GM21737 (cell line): ENCODE measurements around the gene XYLB.
"Not testable (repeated sequence)": the region's sequence is repeated elsewhere in the genome, so short reads cannot be mapped to it uniquely, and the experiment has no call there.

Experiments
- ATAC-seq: cut with Tn5 transposase; IDR thresholded peaks from one replicate; pipeline ENCODE4 v1.9.1; 2021; ENCODE audit warnings: mild to moderate bottlenecking, moderate library complexity; ENCODE audit not compliant: unreplicated experiment

The XYLB gene

DNA sequence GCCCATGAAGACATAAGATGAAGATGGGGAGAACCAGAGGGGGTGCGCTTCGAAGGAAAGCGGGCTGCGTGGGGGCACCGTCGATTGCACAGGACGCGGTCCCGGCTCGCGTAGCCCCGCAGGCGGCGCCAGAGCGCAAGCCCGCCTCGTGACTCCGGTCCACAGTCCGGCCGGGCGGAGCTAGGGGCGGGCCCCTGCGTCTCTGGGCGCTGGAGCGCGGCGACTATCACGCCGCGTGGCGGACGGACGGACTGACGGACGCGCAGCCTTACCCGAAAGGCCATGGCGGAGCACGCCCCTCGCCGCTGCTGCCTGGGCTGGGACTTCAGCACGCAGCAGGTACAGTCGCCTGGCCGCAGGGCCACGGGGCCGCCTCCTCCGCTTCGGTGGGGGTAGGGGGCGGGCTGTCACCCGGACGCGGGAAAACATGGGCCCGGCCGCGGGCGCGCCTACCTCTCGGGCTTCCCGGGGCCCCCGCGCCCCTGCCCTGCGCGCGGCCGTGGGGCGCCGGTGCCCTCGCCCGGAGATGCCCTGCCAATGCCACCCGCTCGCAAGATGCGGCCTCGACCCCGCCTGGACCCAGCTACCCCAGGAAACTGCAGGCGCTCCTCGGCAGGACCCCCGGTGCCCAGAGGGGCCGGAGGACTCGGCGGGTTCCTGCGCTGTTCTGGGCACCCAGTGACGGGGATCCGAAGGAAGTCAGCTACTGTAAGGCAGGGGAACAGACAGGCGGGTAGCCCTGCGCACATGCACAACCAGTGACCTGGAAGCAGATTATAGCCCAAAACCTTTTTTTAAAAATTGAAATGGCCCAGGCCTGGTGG is at the start of gene XYLB:
Gene XYLB, plus strand, starts transcription at position 199 of the 824 bp plus-strand sequence. Its CDS starts 84 bp downstream, at position 283.
- ATAC-seq, result peak; percentile 98

- not testable (repeated sequence) for ATAC-seq
Observed at GRCh38 chr3:38297053-38297452, 49.5 kb upstream of the XYLB start.

GRCh38 chr3:38297537-38297936 is 49.0 kb upstream of the XYLB start:
- no peak for ATAC-seq

- ATAC-seq, result no peak
Observed at GRCh38 chr3:38297947-38298711, 48.5 kb upstream of the XYLB start.

DNA sequence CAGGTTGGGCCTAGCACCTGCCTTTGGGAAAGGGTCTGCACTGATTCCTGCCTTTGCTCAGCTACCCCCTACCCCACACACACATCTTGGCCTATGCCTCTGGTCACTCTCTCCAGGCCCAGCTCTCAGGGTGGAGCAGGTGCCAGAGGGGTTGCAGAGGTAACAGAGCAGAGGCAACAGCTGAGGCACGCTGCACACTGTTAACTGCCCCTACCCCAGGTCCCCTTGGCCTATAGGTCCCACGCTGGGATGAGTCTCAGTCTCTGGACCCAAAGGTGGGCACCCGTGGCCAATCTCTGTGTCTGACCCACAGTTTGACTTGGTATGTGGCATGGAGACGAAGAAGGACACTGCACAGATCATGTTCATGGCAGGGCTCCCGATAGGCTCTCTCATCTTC is 39.6 kb upstream of the XYLB start:
- ATAC-seq, result no peak

DNA sequence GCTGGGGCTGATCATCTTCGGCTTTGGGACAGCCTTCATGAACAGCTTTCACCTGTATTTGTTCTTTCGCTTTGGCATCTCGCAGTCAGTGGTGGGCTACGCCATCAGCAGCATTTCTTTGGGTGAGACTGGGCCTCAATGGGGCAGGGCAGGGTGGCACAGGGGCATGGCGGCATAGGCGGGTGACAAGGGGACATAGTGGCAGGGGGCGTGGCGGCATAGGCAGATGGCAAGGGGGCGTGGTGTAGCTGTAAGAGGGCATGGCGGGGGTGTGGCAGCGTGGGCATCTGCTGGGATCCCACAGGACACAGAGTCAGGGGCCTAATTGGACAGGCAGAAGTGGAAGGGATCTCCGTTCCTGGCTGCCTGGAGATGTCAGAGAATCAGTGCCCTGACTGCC is 39.0 kb upstream of the XYLB start:
- ATAC-seq, result no peak

GRCh38 chr3:38308456-38308855 is 38.1 kb upstream of the XYLB start:
- no peak for ATAC-seq

- ATAC-seq, result no peak
Observed at GRCh38 chr3:38311476-38311875, 35.1 kb upstream of the XYLB start.

DNA sequence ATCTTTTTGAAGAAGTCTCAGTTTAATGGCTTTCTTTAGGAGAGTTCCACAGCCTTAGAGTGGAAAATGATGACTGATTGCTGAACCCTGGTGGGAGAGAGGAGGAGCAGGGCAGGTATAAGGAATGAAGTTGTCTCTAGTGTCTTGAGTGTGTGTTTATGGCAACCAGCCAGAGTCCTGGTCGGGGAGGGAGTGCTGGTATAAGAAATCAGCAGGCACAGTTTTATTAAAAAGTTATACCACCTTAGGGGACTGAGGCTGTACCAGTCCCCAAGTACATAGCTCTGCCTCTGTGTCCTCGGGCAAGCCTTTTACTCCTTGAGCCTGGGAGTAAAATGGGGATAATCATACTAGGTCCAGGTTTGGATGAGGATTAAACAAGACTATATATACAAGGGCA is 34.6 kb upstream of the XYLB start:
- no peak for ATAC-seq

GRCh38 chr3:38312356-38312755 is 34.2 kb upstream of the XYLB start:
- no peak for ATAC-seq

- ATAC-seq, result no peak
Observed at GRCh38 chr3:38313263-38313662, 33.3 kb upstream of the XYLB start.

DNA sequence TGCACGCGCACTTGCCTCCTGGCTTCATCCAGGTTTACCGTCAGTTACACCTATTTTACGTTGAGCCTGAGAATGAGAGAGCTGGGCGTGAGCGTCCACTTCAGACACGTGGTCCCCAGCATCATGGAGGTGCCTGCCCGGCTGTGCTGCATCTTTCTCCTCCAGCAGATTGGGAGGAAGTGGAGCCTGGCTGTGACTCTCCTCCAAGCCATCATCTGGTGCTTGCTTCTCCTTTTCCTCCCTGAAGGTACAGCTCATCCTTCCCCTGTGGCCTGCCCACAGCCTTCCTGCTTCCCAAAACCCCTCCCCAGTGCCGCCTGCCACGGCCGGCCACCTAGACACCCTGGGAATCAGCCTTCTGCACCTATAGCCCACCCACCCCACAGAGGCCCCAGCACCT is 32.9 kb upstream of the XYLB start:
- no peak for ATAC-seq

- ATAC-seq, result no peak
Observed at GRCh38 chr3:38314112-38314763, 32.3 kb upstream of the XYLB start.

DNA sequence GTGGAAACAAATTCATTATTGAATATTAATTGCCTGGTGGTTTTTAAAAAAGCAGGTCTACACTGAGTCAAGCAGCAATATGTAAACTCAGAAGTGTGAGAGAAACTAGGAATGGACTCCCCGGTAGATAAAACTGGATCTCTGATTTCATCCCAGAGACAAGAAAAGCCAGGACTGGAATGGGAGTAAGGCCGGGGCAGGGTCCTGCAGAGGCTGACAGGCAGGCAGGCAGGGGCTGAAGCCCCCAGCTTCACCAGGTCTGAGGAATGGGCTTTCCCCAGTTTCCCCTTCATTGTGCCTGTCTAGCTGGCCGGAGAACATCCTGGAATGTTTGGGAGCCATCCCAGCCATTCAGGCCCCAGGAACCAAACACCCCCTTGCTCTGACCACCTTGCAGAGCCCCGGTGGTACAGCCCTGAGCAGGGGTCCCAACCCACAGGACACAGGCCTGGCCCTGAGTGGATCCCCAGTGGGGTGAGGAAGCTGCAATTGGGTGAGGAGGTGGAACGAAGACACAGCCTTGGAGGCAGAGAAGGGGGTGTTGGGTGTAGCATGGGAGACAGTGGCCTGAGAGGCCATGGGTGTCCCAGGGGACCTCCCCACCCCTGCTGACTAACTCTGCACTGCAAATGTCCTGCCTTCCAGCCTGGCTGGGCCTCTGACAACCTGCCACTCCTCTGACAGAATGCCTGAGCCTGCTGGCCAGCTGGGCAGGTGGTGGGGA is 31.7 kb upstream of the XYLB start:
- ATAC-seq, result no peak

DNA sequence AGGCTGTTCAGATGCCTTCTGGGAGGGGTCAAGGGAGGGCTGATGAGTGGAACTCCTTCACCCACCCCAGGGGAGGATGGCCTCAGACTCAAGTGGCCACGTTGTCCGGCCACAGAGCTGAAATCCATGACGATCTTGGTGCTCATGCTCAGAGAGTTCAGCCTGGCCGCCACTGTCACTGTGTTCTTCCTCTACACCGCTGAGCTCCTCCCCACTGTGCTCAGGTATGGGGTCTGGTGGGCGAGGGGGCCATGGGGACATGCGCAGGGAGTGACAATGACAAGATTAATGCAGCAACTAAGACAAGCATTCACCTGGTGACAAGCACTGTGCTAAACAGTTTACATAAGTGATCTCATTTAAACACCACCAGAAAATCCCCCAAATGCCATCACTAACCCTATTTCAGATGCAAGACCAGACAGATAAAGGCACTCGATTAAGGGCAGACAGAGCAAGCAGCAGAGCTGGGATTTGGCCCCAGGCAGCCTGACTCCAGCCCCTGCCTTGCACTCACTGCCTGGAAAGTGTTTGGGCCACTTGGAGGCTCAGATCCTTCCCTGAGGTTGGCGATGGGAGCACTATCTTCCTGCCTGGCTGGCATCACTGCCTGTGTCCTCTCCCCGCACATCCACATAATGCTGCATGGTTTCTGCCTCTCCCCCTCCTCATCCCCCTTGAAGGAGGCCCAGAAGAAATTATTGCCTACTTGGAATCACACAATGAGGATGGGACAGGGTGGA is 30.9 kb upstream of the XYLB start:
- ATAC-seq, result no peak

DNA sequence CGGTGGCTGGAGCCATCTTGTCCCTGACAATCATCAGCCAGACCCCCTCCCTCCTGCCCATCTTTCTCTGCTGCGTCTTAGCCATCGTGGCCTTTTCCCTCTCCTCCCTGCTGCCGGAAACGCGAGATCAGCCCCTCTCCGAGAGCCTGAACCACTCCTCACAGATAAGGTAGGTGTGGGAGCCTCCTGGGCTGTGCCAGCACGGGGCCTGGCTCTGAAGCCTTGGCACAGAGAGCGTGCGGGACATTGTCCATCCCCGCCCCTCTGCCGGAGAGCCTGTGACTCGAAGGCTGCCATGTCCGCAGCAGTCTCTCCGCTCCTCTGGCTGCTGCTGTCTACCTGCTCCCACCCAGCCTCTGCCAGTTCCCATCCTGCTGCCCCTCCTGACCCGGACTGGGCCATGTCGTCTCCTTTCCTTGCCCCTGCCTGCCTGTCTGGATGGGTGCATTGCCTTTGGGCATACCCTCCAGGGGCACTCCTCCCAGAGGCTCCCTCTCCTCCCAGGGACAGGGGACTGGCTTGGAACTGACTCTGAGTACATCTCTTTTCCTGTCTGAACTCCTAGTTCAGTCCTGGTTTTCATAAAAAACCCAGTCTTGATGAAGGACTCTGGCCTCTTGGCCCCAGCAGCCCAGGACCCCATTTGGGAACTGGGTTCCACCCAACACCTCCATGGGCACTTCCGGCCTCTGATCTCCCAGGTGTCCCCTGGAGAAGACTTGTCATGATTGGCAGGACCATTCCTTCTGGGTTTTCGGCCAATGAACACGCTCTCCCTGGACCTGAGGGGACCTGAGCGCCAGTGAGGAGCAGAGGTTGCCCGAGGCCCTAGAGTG is 30.0 kb upstream of the XYLB start:
- ATAC-seq, result no peak

- no peak for ATAC-seq
Observed at GRCh38 chr3:38317192-38317759, 29.3 kb upstream of the XYLB start.

DNA sequence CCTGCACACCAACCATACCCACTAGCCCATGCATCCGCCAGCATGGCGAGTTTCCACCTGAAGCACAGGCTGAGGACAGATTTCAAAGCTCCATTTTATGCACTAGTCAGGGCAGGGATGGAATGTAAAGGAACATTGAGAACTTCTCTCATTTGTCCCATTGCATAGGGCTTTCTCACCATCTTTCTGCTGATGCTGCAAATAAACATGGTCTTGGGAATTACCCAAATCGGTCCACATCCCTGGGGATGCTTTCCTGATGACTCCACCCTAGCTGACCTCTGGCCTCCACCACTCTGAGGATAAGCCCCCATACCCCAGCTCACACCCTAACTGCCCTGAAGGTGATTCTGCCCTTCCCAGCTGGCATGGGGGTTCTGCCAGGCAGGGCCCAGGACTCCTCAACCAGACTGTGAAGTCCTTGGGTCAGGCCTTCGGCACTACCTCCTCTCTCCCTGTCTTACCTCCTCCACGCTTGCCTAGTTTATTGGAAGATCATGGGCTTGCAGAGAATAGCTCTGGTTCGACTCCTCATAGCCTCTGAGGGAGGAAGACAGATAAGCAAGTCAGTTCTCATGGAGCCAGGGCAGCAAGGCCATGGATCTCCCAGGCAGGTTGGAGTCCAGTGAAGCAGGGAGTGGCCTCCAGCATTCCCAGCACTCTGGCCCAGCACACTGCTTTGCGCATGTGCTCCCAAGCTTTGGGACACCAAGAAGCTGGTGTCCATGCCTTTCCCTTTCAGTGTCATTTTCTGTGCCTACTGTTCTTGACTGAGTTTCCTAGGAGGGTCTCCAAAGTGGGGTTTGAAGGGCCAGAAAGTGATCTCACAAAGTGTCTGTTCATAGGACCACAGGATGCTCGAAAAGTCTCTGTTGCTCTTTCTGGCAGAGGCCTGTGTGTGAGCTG is 27.6 kb upstream of the XYLB start:
- no peak for ATAC-seq
